H1 (cell line): ENCODE results near the gene AGAP3. TPM values are rescaled to one million over a fixed set of nuclear protein-coding genes. Genes with fewer than 3 reads are reported as not detected.
A peak's percentile ranks its signal among the peaks of the same experiment; 100 is the strongest.

Experiments used
- CTCF ChIA-PET: fragments of 300-600 bp; sonication (Branson Sonifier 250); formaldehyde crosslinking; loops from one replicate; lab custom pipeline; 2021; ENCODE audit not compliant: partially characterized antibody; lab: Charles Lee
- POLR2A ChIA-PET: fragments of 300-600 bp; sonication (Branson Sonifier 250); formaldehyde crosslinking; loops from one replicate; lab custom pipeline; 2021; ENCODE audit warnings: inconsistent platforms; ENCODE audit not compliant: partially characterized antibody; lab: Charles Lee
- DNase-seq, 2 experiments: peaks; one replicate each; pipeline versions ENCODE4 v3.0.0 to v3.0.0-alpha.2; 2010 to 2022; ENCODE audit warnings: low spot score in 2 of 2, low read depth in 1 of 2, mixed read lengths in 1 of 2
- FAIRE-seq: peaks from 2 replicates; lab custom pipeline; 2011; peaks lifted over from hg19 to GRCh38; lab: Jason Lieb, UNC
- H2AFZ ChIP-seq: 2 replicates; pipeline ENCODE4 v1.8.1; 2012; ENCODE audit warnings: low read length, inconsistent platforms
- H2AK5ac ChIP-seq: 2 replicates; pipeline ENCODE4 v1.6.1; 2013; ENCODE audit warnings: low read depth, low read length
- H2BK120ac ChIP-seq: replicated peaks from 2 replicates; pipeline ENCODE3; 2013; ENCODE audit warnings: low read depth, low read length, inconsistent platforms
- H2BK12ac ChIP-seq: 2 replicates; pipeline ENCODE4 v1.6.1; 2013; ENCODE audit warnings: low read depth, low read length
- H2BK15ac ChIP-seq: 2 replicates; pipeline ENCODE4 v1.6.1; 2013; ENCODE audit warnings: low read length
- H2BK20ac ChIP-seq: 2 replicates; pipeline ENCODE4 v1.6.1; 2013; ENCODE audit warnings: low read length
- H2BK5ac ChIP-seq: 2 replicates; pipeline ENCODE4 v1.6.1; 2013; ENCODE audit warnings: low read depth, low read length
- H3K14ac ChIP-seq: 2 replicates; pipeline ENCODE4 v1.6.1; 2013; ENCODE audit warnings: inconsistent platforms; ENCODE audit not compliant: insufficient read length
- H3K18ac ChIP-seq: 2 replicates; pipeline ENCODE4 v1.6.1; 2013; ENCODE audit warnings: low read length; ENCODE audit errors: extremely low read depth
- H3K23ac ChIP-seq: 2 replicates; pipeline ENCODE4 v1.6.1; 2013; ENCODE audit warnings: inconsistent platforms; ENCODE audit not compliant: insufficient read length
- H3K23me2 ChIP-seq: 2 replicates; pipeline ENCODE4 v1.6.1; 2013; ENCODE audit warnings: low read depth, low read length
- H3K27ac ChIP-seq: 2 replicates; pipeline ENCODE4 v1.6.1; 2011; ENCODE audit warnings: low read depth, low read length, inconsistent platforms
- H3K27me3 ChIP-seq, 4 experiments: replicated peaks in 1 of 4; 1 replicate in 1 of 4; 2 replicates in 3 of 4; pipeline versions ENCODE4 v1.6.1 to v1.8.1; 2011 to 2013; ENCODE audit warnings: low read length in 3 of 4, mild to moderate bottlenecking in 3 of 4, inconsistent platforms in 2 of 4, mixed read lengths in 2 of 4, moderate library complexity in 1 of 4; ENCODE audit not compliant: control insufficient read depth in 3 of 4, insufficient read depth in 3 of 4; ENCODE audit errors: extremely low read depth in 1 of 4
- H3K36me3 ChIP-seq, 4 experiments: 2 replicates each; pipeline versions ENCODE4 v1.6.1 to v1.8.1; 2011 to 2013; ENCODE audit warnings: mild to moderate bottlenecking in 4 of 4, low read length in 3 of 4, moderate library complexity in 2 of 4, control low read depth in 1 of 4, inconsistent platforms in 1 of 4; ENCODE audit not compliant: insufficient read depth in 4 of 4, control insufficient read depth in 2 of 4
- H3K4ac ChIP-seq: replicated peaks from 2 replicates; pipeline ENCODE3; 2013; ENCODE audit warnings: low read length, low read depth, mixed read lengths, inconsistent platforms; ENCODE audit not compliant: insufficient read length
- H3K4me1 ChIP-seq, 4 experiments: replicated peaks in 1 of 4; 1 replicate in 1 of 4; 2 replicates in 3 of 4; pipeline versions ENCODE4 v1.6.1 to v1.8.1; 2011 to 2013; ENCODE audit warnings: low read length in 3 of 4, inconsistent platforms in 2 of 4, mixed read lengths in 1 of 4; ENCODE audit not compliant: insufficient read depth in 4 of 4, control insufficient read depth in 3 of 4
- H3K4me2 ChIP-seq, 2 experiments: 2 replicates each; pipeline versions ENCODE4 v1.6.1 to v1.8.1; 2011 to 2013; ENCODE audit warnings: low read depth in 2 of 2, low read length in 2 of 2, control low read depth in 1 of 2, inconsistent platforms in 1 of 2, mild to moderate bottlenecking in 1 of 2; ENCODE audit not compliant: insufficient read depth in 1 of 2
- H3K4me3 ChIP-seq, 4 experiments: fragments of 200-600, 300-600 bp in 1 of 4; sonication (generic), shearing (Covaris generic), sonication (Bioruptor Twin) in 1 of 4; 2 replicates each; pipeline versions ENCODE4 v1.5.1 to v1.8.1; 2011 to 2016; ENCODE audit warnings: low read length in 4 of 4, low read depth in 3 of 4, control low read depth in 2 of 4, inconsistent platforms in 2 of 4, mild to moderate bottlenecking in 2 of 4, mixed read lengths in 1 of 4, moderate library complexity in 1 of 4; ENCODE audit not compliant: insufficient read depth in 2 of 4; ENCODE audit errors: extremely low read depth in 1 of 4
- H3K56ac ChIP-seq: replicated peaks from 2 replicates; pipeline ENCODE3; 2013; ENCODE audit warnings: low read depth, mild to moderate bottlenecking, mixed read lengths, low read length, inconsistent platforms; ENCODE audit not compliant: insufficient read length
- H3K79me1 ChIP-seq: 2 replicates; pipeline ENCODE4 v1.6.1; 2013; ENCODE audit warnings: low read depth, low read length, control low read depth
- H3K79me2 ChIP-seq, 2 experiments: 2 replicates each; pipeline versions ENCODE4 v1.6.1 to v1.8.1; 2012 to 2013; ENCODE audit warnings: low read length in 2 of 2, mild to moderate bottlenecking in 2 of 2, inconsistent platforms in 1 of 2; ENCODE audit not compliant: insufficient read depth in 2 of 2, control insufficient read depth in 1 of 2
- H3K9ac ChIP-seq, 4 experiments: replicated peaks in 1 of 4; 1 replicate in 1 of 4; 2 replicates in 3 of 4; pipeline versions ENCODE4 v1.6.1 to v1.8.1; 2011 to 2013; ENCODE audit warnings: low read depth in 3 of 4, low read length in 3 of 4, control low read depth in 2 of 4, mild to moderate bottlenecking in 2 of 4, moderate library complexity in 2 of 4, inconsistent platforms in 1 of 4; ENCODE audit errors: extremely low read depth in 1 of 4
- H3K9me3 ChIP-seq, 2 experiments: 2 replicates each; pipeline versions ENCODE4 v1.6.1 to v1.8.1; 2012 to 2013; ENCODE audit warnings: mild to moderate bottlenecking in 2 of 2, moderate library complexity in 2 of 2, control low read depth in 1 of 2, inconsistent platforms in 1 of 2, low read depth in 1 of 2, low read length in 1 of 2, mixed read lengths in 1 of 2; ENCODE audit not compliant: insufficient read depth in 2 of 2
- H4K20me1 ChIP-seq, 2 experiments: replicated peaks in 1 of 2; 2 replicates each; pipeline versions ENCODE3 to v1.8.1; 2011 to 2013; ENCODE audit warnings: inconsistent platforms in 2 of 2, low read length in 2 of 2, mild to moderate bottlenecking in 1 of 2; ENCODE audit not compliant: insufficient read depth in 2 of 2, control insufficient read depth in 1 of 2
- H4K5ac ChIP-seq: 2 replicates; pipeline ENCODE4 v1.6.1; 2013; ENCODE audit warnings: low read length, low read depth, mixed read lengths, inconsistent platforms; ENCODE audit not compliant: insufficient read length
- H4K8ac ChIP-seq: 2 replicates; pipeline ENCODE4 v1.8.0; 2013; ENCODE audit warnings: mild to moderate bottlenecking, moderate library complexity, low read length, inconsistent platforms; ENCODE audit not compliant: insufficient read depth; ENCODE audit errors: extremely low read depth
- H4K91ac ChIP-seq: replicated peaks from 2 replicates; pipeline ENCODE3; 2013; ENCODE audit warnings: low read length, mixed read lengths, inconsistent platforms; ENCODE audit not compliant: insufficient read length
- BACH1 ChIP-seq: IDR thresholded peaks from 2 replicates; pipeline ENCODE4 v1.6.1; 2012; ENCODE audit warnings: low read length, improper control_type of control experiment
- CTBP2 ChIP-seq: IDR thresholded peaks from 2 replicates; pipeline ENCODE4 v1.7.0; 2011; ENCODE audit warnings: borderline replicate concordance, mild to moderate bottlenecking, moderate library complexity, mixed read lengths, low read length; ENCODE audit not compliant: insufficient read depth, insufficient read length
- SIRT6 ChIP-seq: IDR thresholded peaks from one replicate; pipeline ENCODE4 v1.7.1; 2012; ENCODE audit warnings: low read length, inconsistent platforms
- SP4 ChIP-seq: IDR thresholded peaks from 2 replicates; pipeline ENCODE4 v1.6.1; 2012; ENCODE audit warnings: low read length, inconsistent platforms
- SRF ChIP-seq: IDR thresholded peaks from 2 replicates; pipeline ENCODE4 v1.6.1; 2011; ENCODE audit warnings: mild to moderate bottlenecking, low read depth, low read length, moderate library complexity
- TCF12 ChIP-seq: IDR thresholded peaks from 2 replicates; pipeline ENCODE4 v1.6.1; 2011; ENCODE audit warnings: low read depth, mild to moderate bottlenecking, low read length
- WGBS, 2 experiments: shearing (Covaris generic) in 1 of 2; methylation state at CpG; one replicate each; pipeline versions ENCODE4 v1.1.6 to v1.1.7; 2013 to 2015; ENCODE audit warnings: low lambda C conversion rate in 2 of 2, mixed read lengths in 2 of 2, inconsistent platforms in 1 of 2, low coverage in 1 of 2, missing lambda C conversion rate in 1 of 2; ENCODE audit not compliant: insufficient replicate concordance in 2 of 2, insufficient coverage in 1 of 2, insufficient read length in 1 of 2; ENCODE audit errors: extremely low coverage in 1 of 2, missing lambda C conversion rate in 1 of 2; 5-methylcytosine and 5-hydroxymethylcytosine counted together
- polyA plus RNA-seq, 7 experiments: library from polyadenylated mRNA; depleted of rRNA in 3 of 7; stranded (reverse) in 5 of 7; unstranded in 2 of 7; fragments of >200 nt in 5 of 7; fragments of 200-250 nt in 2 of 7; gene quantifications; 1 replicate in 5 of 7; 2 replicates in 1 of 7; 4 replicates in 1 of 7; pipeline versions ENCODE4 v1.2.1 to v1.2.3, GENCODE V29; 2011 to 2013; ENCODE audit warnings: missing spikeins in 2 of 7, mixed read lengths in 2 of 7
- total RNA-seq: library from RNA; stranded (reverse); fragmentation: NEBNext Ultra II Directional; extraction: Animal tissue kit (Norgen Biotek cat#: 25700); gene quantifications from 2 replicates; pipeline ENCODE4 v1.2.1, GENCODE V29; 2021

AGAP3 gene
- total and polyA plus RNA-seq, 2 of the 8 experiments (the other 6 are each of a cell fraction or from before 2014, with no cell fraction given): 66.4 to 120 TPM

DNA sequence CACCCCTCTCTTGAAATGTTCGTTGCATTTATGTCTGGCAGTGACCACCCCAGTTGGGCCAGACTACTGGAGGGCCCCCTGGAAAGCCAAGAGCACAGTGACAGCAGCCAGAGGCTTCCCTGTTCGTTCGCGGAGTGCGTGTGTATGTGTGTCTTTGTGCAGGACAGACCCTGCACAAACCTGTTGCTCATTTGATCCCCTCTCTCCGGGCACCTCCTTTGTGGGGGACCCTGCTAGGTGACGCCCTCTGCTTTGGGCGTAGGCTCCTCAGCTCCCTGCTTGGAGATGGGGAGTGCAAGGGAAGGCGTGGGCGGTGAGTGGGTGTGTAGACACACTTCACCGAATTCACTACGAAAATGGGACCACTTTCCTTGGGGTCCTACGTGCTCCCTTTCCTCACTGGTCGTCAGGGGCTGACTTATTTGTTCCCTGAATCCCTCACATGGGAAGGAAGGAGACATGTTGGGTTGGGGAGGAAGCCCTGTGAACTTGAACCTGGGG lies 38.7 kb downstream of the AGAP3 start:
- Histone ChIP-seq H4K20me1 (peaks cover 10 to 30% of the 10 kb centered on the region in 2 experiments), H3K4me2 (peak overlapping the region; percentile 47 to 92)
- TF ChIP-seq SRF (no peak), CTBP2 (no peak), BACH1 (no peak), SP4 (no peak), TCF12 (no peak), SIRT6 (no peak)

More for the DNA sequence above, 38.7 kb downstream of the AGAP3 start:
- no peak overlapping the region for H3K27ac ChIP-seq
- H3K27me3 ChIP-seq: peaks cover 0 to 13% (median 4%) of the 10 kb centered on the region in 4 experiments; a peak in 5 of 7 replicates
- no peak overlapping the region for H3K23ac ChIP-seq
- FAIRE-seq: no peak
- H3K79me2 ChIP-seq: no peaks in the 10 kb centered on the region
- DNase-seq: no peak
- no peaks in the 10 kb centered on the region for H3K9me3 ChIP-seq
- H4K5ac ChIP-seq: no peak overlapping the region
- no peak overlapping the region for H2BK20ac ChIP-seq
- no peak overlapping the region for H3K14ac ChIP-seq
- ChIA-PET CTCF (interaction anchor here (0.7 to 11.7 kb wide), 23 partner anchors 9 to 227 kb away, joined by 3 to 197 read pairs (median 5); partner anchors contain the start of genes ABCF2 and GBX1), POLR2A (interaction anchor here (1.0 to 1.8 kb wide), 6 partner anchors 10 to 52 kb away, joined by 3 to 7 read pairs (median 4); no protein-coding TSS in a partner anchor)
- H2BK5ac ChIP-seq: peak overlapping the region; percentile 44; the same call in 1 of the 2 replicates
- H3K79me1 ChIP-seq: no peaks in the 10 kb centered on the region
- no peak overlapping the region for H2BK120ac ChIP-seq
- peaks cover 0 to 23% (median 7%) of the 10 kb centered on the region in 4 experiments; a peak in 6 of 7 replicates for H3K4me1 ChIP-seq
- H3K18ac ChIP-seq: no peak overlapping the region
- no peak overlapping the region for H4K8ac ChIP-seq
- WGBS, 2 experiments: 81% methylated on average over 12 of the region's 14 CpGs; no CpG with 5 or more reads in 1 of the 2 experiments
- H3K36me3 ChIP-seq: peaks cover 0 to 24% (median 1%) of the 10 kb centered on the region in 4 experiments; a peak in 3 of 8 replicates
- no peak overlapping the region for H4K91ac ChIP-seq
- H2BK12ac ChIP-seq: 0 out of 2 replicates have a peak overlapping the region, but pooled peaks have one; percentile 0
- peaks cover 5% of the 10 kb centered on the region; the same call in 1 of the 2 replicates for H3K23me2 ChIP-seq
- no peak overlapping the region for H3K56ac ChIP-seq
- peak overlapping the region; percentile 29 to 75 (median 48); a peak in 5 of 8 replicates for H3K4me3 ChIP-seq
- no peak overlapping the region for H3K4ac ChIP-seq
- H2AK5ac ChIP-seq: no peak overlapping the region
- no peak overlapping the region for H3K9ac ChIP-seq
- 0 out of 2 replicates have a peak overlapping the region, but pooled peaks have one; percentile 10 for H2BK15ac ChIP-seq
- no peak overlapping the region for H2AFZ ChIP-seq
